ENCODE measurements around the gene HNRNPH1.
"Not testable (repeated sequence)": the region's sequence is repeated elsewhere in the genome, so short reads cannot be mapped to it uniquely, and the experiment has no call there.

Gene HNRNPH1

DNA sequence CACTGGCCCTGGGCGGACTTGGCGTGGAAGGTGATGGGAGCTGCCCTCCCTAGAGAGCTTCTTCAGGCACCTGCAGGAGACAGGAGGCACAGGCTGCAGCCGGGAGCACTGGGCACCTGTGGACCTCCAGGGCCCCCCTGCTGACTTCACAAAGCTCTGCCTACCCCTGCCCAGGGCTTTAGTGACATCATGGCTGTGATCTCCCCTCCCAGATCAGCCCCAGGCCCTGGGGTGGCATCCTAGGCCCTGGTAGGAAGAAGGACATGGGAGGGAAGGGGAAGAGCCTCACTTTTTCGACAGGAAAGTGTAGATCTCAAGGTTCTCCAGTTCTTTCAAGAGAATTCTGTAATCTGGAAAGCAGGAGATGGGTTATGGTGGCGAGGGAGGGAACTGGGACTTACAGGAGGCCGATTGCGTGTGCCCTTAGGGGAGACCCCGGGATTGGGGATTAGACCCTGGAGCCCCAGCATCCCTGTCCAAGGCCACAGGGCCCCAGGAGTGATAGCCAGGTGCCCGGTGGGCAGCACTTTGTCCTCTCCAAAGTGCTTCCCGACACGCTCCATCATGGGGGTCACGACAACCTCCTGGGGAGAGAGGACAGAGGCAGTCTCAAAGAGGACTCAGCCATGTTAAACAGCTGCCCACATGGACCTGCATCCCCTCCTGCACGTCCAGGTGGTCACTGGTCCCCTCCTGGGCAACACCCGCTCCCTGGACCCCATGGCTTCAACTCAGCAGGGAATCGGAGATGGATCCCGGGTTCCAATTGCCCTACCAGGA lies 19.9 kb upstream of the HNRNPH1 start:
- H3K4me3 ChIP-seq (ENCODE audit: low read depth, low read length); H3K4me1 ChIP-seq (ENCODE audit: control insufficient read depth, insufficient read depth, low read length, unreplicated experiment); H3K79me2 ChIP-seq (ENCODE audit: control insufficient read depth, insufficient read depth, low read length, unreplicated experiment); H3K36me3 ChIP-seq (ENCODE audit: insufficient read depth, low read length); H3K27me3 ChIP-seq (ENCODE audit: insufficient read depth, low read length); H2AFZ ChIP-seq (ENCODE audit: low read length, unreplicated experiment); H3K27ac ChIP-seq (ENCODE audit: low read depth, low read length): not testable (repeated sequence)

DNA sequence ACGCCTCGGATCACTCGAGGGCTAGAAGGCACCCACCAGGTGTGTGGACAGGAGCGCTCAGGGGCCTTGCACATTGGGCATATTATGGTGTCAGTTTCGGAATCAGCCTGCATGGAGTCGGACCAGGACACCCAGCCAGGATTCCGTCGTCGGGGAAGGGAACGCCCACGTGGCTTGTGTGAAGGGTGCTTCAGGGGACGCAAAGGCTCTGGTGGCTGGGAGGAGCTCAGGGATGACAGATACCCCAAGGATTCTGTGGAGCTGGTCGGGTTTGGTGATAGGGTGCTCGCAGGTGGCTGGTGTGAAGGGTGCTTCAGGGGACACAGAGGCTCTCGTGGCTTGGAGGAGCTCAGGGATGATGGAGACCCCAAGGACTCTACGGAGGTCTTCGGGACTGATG lies 19.2 kb upstream of the HNRNPH1 start:
- not testable (repeated sequence) for H3K36me3 ChIP-seq (ENCODE audit: insufficient read depth, low read length); H3K27ac ChIP-seq (ENCODE audit: low read depth, low read length); H3K4me1 ChIP-seq (ENCODE audit: control insufficient read depth, insufficient read depth, low read length, unreplicated experiment); H3K79me2 ChIP-seq (ENCODE audit: control insufficient read depth, insufficient read depth, low read length, unreplicated experiment); H3K4me3 ChIP-seq (ENCODE audit: low read depth, low read length); H3K27me3 ChIP-seq (ENCODE audit: insufficient read depth, low read length); H2AFZ ChIP-seq (ENCODE audit: low read length, unreplicated experiment)

DNA sequence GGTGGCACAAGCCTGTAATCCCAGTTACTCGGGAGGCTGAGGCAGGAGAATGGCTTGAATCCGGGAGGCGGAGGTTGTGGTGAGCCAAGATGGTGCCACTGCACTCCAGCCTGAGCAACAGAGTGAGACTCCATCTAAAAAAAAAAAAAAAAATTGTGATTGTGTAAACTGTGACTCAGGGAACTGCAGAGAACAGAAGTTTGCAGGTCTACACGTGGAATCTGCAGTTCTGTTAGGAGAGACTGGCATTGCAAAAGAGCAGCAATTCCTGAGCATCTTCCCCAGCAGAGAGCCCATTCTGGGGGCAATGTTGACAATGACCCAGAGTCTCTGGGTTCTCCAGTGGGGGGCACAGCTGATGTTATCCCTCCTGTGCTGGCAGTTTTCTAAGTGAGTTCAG lies 18.3 kb upstream of the HNRNPH1 start:
- H3K27ac ChIP-seq (ENCODE audit: low read depth, low read length) = not testable (repeated sequence)

DNA sequence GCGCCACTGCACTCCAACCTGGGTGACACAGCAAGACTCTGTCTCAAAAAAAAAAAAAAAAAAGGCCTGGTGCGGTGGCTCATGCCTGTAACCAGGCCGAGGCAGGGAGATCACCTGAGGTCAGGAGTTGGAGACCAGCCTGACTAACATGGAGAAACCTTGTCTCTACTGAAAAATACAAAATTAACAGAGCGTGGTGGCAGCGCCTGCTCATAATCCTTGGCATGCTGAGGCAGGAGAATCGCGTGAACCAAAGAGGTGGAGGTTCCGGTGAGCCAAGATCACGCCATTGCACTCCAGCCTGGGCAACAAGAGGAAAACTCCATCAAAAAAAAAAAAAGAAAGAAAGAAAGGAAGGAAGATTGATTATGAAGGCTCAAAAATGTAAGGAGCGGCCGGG lies 15.8 kb upstream of the HNRNPH1 start:
- not testable (repeated sequence) for H3K27me3 ChIP-seq (ENCODE audit: insufficient read depth, low read length); H3K4me3 ChIP-seq (ENCODE audit: low read depth, low read length); H2AFZ ChIP-seq (ENCODE audit: low read length, unreplicated experiment); H3K27ac ChIP-seq (ENCODE audit: low read depth, low read length); H3K4me1 ChIP-seq (ENCODE audit: control insufficient read depth, insufficient read depth, low read length, unreplicated experiment); H3K79me2 ChIP-seq (ENCODE audit: control insufficient read depth, insufficient read depth, low read length, unreplicated experiment); H3K36me3 ChIP-seq (ENCODE audit: insufficient read depth, low read length)

More for the DNA sequence above, 18.3 kb upstream of the HNRNPH1 start:
- H2AFZ ChIP-seq (ENCODE audit: low read length, unreplicated experiment); H3K4me1 ChIP-seq (ENCODE audit: control insufficient read depth, insufficient read depth, low read length, unreplicated experiment); H3K27me3 ChIP-seq (ENCODE audit: insufficient read depth, low read length); H3K36me3 ChIP-seq (ENCODE audit: insufficient read depth, low read length); H3K79me2 ChIP-seq (ENCODE audit: control insufficient read depth, insufficient read depth, low read length, unreplicated experiment); H3K4me3 ChIP-seq (ENCODE audit: low read depth, low read length): not testable (repeated sequence)

DNA sequence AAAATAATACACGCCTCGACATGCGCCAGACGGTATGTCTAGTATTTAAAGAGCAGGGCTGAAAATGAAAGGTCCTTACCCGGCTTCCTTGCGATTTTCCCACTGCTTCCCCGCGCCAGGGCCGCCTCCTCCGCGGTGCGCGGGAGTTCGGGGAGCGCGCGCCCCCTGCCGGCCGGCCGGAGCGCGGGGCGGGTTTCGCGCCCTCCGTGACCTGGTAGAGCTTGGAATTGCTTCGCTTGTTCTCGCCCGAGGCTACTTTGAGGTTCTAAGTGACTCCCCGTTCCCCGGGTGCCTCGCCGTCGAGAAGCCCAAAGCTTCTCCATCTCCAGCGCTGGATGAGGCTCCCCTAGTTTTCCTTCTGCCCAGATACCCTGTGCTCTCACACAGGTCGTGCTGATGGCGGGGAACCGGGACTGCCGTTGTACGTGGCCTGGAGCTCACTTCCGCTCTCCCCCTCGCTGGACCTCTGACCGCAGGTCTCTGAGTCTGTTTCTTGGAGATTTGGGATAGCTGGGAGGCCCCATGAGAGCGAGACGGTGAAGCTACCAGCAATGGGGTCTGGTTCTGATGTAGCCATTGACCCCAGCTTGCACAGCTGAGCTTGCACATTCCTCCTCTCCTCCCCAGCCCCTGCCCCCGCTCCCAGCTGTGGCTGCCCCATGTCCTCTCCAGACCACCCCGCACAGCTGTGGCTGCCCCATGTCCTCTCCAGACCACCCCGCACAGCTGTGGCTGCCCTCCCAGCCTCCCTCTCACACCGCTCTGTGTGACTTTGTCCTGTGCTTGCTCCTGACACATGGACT lies 11.1 kb upstream of the HNRNPH1 start:
- H3K79me2 ChIP-seq (ENCODE audit: control insufficient read depth, insufficient read depth, low read length, unreplicated experiment); H3K4me1 ChIP-seq (ENCODE audit: control insufficient read depth, insufficient read depth, low read length, unreplicated experiment); H3K36me3 ChIP-seq (ENCODE audit: insufficient read depth, low read length); H3K27ac ChIP-seq (ENCODE audit: low read depth, low read length); H3K27me3 ChIP-seq (ENCODE audit: insufficient read depth, low read length); H2AFZ ChIP-seq (ENCODE audit: low read length, unreplicated experiment); H3K4me3 ChIP-seq (ENCODE audit: low read depth, low read length): not testable (repeated sequence)

DNA sequence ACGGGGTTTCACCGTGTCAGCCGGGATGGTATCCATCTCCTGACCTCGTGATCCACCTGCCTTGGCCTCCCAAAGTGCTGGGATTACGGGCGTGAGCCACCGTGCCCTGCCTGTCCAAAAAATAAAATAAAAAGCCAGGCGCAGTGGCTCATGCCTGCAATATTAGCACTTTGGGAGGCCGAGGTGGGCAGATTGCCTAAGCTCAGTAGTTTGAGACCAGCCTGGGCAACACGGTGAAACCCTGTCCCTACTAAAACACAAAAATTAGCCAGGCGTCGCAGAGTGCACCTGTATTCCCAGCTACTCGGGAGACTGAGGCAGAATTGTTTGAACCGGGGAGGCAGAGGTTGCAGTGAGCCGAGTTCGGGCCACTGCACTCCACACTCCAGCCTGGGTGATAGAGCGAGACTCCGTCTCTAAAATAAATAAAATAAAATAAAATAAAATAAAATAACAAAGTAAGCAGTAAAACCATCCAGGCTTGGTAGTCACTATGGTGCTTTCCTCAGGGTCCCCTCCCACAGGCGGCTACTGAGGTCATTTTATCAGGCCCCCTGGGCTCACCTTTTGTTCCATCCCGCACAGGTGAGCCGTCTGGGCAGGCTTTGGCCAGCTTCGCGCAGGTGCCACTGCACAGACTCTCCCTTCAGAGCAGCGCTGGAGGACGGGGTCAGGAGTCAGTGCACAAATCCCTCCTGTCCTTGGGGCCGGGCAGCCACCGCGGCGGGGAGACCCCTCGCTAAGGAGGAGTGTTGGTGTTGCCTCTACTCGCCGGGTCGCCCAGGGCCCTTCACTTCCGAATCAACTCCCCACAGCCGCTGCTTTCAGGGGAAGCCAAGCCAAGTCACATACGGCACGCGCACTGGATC lies 10.3 kb upstream of the HNRNPH1 start:
- H2AFZ ChIP-seq (ENCODE audit: low read length, unreplicated experiment); H3K27me3 ChIP-seq (ENCODE audit: insufficient read depth, low read length); H3K4me1 ChIP-seq (ENCODE audit: control insufficient read depth, insufficient read depth, low read length, unreplicated experiment); H3K36me3 ChIP-seq (ENCODE audit: insufficient read depth, low read length); H3K27ac ChIP-seq (ENCODE audit: low read depth, low read length); H3K79me2 ChIP-seq (ENCODE audit: control insufficient read depth, insufficient read depth, low read length, unreplicated experiment): not testable (repeated sequence)
- peak overlapping the region; percentile 64 for H3K4me3 ChIP-seq (ENCODE audit: low read depth, low read length)

DNA sequence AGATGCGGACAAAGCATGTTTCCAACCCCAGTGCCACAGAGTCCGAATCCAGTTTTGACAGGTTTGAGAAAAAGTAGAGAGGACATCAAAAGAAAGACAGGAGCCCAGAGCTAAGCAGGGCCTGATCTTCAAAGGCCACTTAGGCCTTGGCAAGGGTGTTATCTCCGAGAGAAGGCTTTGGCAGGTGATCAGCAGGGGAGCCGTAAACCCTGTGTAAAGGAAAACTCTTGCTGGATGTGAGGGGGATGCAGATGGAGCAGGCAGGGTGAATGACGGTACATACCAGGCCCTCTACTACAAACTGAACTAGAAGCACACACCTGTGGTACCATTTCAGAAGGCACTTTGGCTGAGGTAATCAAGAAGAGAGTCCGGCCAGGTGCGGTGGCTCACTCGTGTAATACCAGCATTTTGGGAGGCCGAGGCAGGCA lies 1.4 kb upstream of the HNRNPH1 start:
- Histone ChIP-seq H3K27ac (ENCODE audit: low read depth, low read length) (peak overlapping the region; percentile 87), H3K4me1 (ENCODE audit: control insufficient read depth, insufficient read depth, low read length, unreplicated experiment) (peaks cover 11% of the 10 kb centered on the region), H3K4me3 (ENCODE audit: low read depth, low read length) (peak overlapping the region; percentile 97), H3K36me3 (ENCODE audit: insufficient read depth, low read length) (peaks cover 25% of the 10 kb centered on the region), H3K79me2 (ENCODE audit: control insufficient read depth, insufficient read depth, low read length, unreplicated experiment) (peaks cover 34% of the 10 kb centered on the region), H3K27me3 (ENCODE audit: insufficient read depth, low read length) (no peaks in the 10 kb centered on the region), H2AFZ (ENCODE audit: low read length, unreplicated experiment) (no peak overlapping the region)

DNA sequence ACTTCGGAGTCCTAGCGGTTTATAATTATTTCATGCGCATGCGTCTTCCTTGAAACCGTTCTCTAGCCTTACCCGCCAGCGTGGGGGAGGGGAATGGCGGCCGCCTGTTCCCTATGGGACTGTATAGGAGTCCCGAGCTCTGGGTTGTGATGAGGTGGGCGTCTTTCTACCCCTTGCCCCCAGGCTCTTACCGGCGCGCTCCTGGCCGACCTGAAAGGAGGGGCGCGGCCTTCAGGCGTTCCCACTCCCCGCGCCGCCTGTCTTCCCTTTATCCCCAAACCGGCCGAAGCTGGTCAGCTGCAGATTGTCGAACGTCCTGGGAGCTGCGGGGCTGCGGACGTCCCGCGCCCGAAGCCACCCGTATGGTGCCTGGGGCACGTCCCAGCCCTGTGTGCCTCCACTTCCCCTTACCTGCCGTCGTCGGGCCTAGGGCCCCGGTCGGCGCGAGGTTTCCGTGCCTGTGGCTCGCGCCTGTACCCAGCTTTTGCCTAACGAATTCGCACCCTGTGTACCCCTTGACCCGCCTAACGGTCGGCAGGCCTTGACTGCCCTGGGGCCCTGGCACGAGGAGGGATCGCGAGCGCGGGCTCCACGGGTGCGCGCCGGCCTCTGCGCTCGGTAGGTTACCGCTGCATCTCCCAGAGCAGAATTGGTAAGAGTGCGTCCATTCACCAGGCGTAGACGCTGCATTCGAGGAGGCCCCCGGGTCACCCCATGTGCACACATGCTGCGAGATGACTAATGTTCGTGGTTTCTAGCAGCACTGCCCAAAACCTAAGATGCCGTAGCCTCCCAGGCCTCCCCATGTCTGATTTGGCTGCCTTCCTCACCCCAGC lies 653 bp upstream of the HNRNPH1 start:
- H3K79me2 ChIP-seq (ENCODE audit: control insufficient read depth, insufficient read depth, low read length, unreplicated experiment) = peaks cover 42% of the 10 kb centered on the region
- H3K4me3 ChIP-seq (ENCODE audit: low read depth, low read length) = peak overlapping the region; percentile 97
- H3K36me3 ChIP-seq (ENCODE audit: insufficient read depth, low read length) = peaks cover 30% of the 10 kb centered on the region
- H3K4me1 ChIP-seq (ENCODE audit: control insufficient read depth, insufficient read depth, low read length, unreplicated experiment) = peaks cover 11% of the 10 kb centered on the region
- H2AFZ ChIP-seq (ENCODE audit: low read length, unreplicated experiment) = peak overlapping the region; percentile 40
- no peaks in the 10 kb centered on the region for H3K27me3 ChIP-seq (ENCODE audit: insufficient read depth, low read length)
- H3K27ac ChIP-seq (ENCODE audit: low read depth, low read length) = peak overlapping the region; percentile 87

DNA sequence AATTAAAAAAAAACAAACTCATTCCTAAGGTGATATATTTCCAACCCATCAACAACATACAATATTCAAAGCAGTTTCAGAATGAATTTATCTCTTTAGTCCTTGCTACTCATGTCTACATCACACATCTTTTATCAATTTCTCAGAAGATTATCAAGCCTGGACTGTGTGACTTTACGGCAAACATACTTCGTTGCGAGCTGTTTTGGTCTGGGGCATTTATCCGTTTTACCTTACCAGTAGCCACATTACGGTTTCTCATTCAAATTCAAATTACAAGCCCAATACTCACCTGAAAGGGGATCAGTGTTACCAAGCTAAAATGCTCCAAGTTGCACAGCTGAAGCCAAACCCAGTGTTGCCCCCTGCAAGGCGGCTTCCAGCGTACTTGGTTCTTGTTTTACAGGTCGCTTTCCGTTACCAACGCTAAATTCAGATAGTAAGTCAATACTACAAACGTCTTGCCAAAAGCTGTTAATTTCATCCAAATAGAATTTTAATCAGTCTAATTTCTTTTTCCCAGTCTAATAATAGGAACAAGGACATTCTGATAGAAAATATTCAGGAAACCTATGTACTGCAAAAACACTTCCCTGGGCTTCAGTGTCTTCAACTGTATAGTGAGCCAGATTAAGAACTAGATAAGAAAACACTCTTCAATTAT lies 1.8 kb downstream of the HNRNPH1 start:
- Histone ChIP-seq H3K36me3 (ENCODE audit: insufficient read depth, low read length) (peaks cover 55% of the 10 kb centered on the region), H3K4me1 (ENCODE audit: control insufficient read depth, insufficient read depth, low read length, unreplicated experiment) (peaks cover 24% of the 10 kb centered on the region), H3K27ac (ENCODE audit: low read depth, low read length) (peak overlapping the region; percentile 22)

More for the DNA sequence above, 1.8 kb downstream of the HNRNPH1 start:
- Histone ChIP-seq H3K4me3 (ENCODE audit: low read depth, low read length) (peak overlapping the region; percentile 94), H2AFZ (ENCODE audit: low read length, unreplicated experiment) (no peak overlapping the region), H3K79me2 (ENCODE audit: control insufficient read depth, insufficient read depth, low read length, unreplicated experiment) (peaks cover 66% of the 10 kb centered on the region), H3K27me3 (ENCODE audit: insufficient read depth, low read length) (no peaks in the 10 kb centered on the region)

All from ACC112 (cell line).